Stimulated activated CD8-positive, alpha-beta memory T cell treated with anti-CD3 and anti-CD28 coated beads, Interleukin-2, amount 100 ng/mL, for 48 hours (primary cell): ENCODE data around the gene PTPRM.

Experiments
- DNase-seq, 2 donors: peaks; one replicate each; pipeline ENCODE4 v3.0.0-alpha.2; 2020; ENCODE audit warnings: low read depth in 2 of 2

PTPRM gene

GRCh38 chr18:7668392-7668791, 101.3 kb downstream of the PTPRM start:
- DNase-seq, result no peak

- no peak for DNase-seq
Measured at GRCh38 chr18:7669361-7669760, 102.2 kb downstream of the PTPRM start.

- no peak for DNase-seq
Measured at GRCh38 chr18:7671105-7671504, 104.0 kb downstream of the PTPRM start.

GRCh38 chr18:7676253-7676873, 109.2 kb downstream of the PTPRM start:
- DNase-seq, result no peak

GRCh38 chr18:7677001-7677400, 109.9 kb downstream of the PTPRM start:
- DNase-seq, result no peak

- no peak for DNase-seq
Measured at GRCh38 chr18:7677424-7677823, 110.3 kb downstream of the PTPRM start.

GRCh38 chr18:7678389-7678788, 111.3 kb downstream of the PTPRM start:
- DNase-seq, result no peak

- DNase-seq, result no peak
Measured at GRCh38 chr18:7678801-7679200, 111.7 kb downstream of the PTPRM start.

GRCh38 chr18:7681298-7681697, 114.2 kb downstream of the PTPRM start:
- no peak for DNase-seq

GRCh38 chr18:7682321-7682720, 115.2 kb downstream of the PTPRM start:
- DNase-seq, result no peak

- DNase-seq, result no peak
Measured at GRCh38 chr18:7683753-7684152, 116.6 kb downstream of the PTPRM start.

GRCh38 chr18:7684357-7684756, 117.2 kb downstream of the PTPRM start:
- no peak for DNase-seq

GRCh38 chr18:7684966-7685365, 117.8 kb downstream of the PTPRM start:
- no peak for DNase-seq

- DNase-seq, result no peak
Measured at GRCh38 chr18:7686278-7686677, 119.2 kb downstream of the PTPRM start.

- no peak for DNase-seq
Measured at GRCh38 chr18:7688580-7688979, 121.5 kb downstream of the PTPRM start.

GRCh38 chr18:7691206-7691605, 124.1 kb downstream of the PTPRM start:
- no peak for DNase-seq

GRCh38 chr18:7696780-7697179, 129.7 kb downstream of the PTPRM start:
- DNase-seq, result no peak

GRCh38 chr18:7697306-7697705, 130.2 kb downstream of the PTPRM start:
- no peak for DNase-seq

- no peak for DNase-seq
Measured at GRCh38 chr18:7711495-7711894, 144.4 kb downstream of the PTPRM start.

GRCh38 chr18:7720395-7720794, 153.3 kb downstream of the PTPRM start:
- no peak for DNase-seq

- no peak for DNase-seq
Measured at GRCh38 chr18:7721532-7721931, 154.4 kb downstream of the PTPRM start.

GRCh38 chr18:7722955-7723354, 155.8 kb downstream of the PTPRM start:
- DNase-seq, result no peak

- no peak for DNase-seq
Measured at GRCh38 chr18:7723558-7723957, 156.4 kb downstream of the PTPRM start.

- DNase-seq, result no peak
Measured at GRCh38 chr18:7725473-7725872, 158.4 kb downstream of the PTPRM start.
